Smooth muscle cell of the brain vasculature (primary cell): ENCODE data around the gene CCL28.
"Not testable (repeated sequence)": the region's sequence is repeated elsewhere in the genome, so short reads cannot be mapped to it uniquely, and the experiment has no call there.

Source experiments
- DNase-seq: peaks from one replicate; pipeline ENCODE4 v3.0.0-alpha.2; 2012; ENCODE audit warnings: low read depth, low spot score

Gene CCL28

DNA sequence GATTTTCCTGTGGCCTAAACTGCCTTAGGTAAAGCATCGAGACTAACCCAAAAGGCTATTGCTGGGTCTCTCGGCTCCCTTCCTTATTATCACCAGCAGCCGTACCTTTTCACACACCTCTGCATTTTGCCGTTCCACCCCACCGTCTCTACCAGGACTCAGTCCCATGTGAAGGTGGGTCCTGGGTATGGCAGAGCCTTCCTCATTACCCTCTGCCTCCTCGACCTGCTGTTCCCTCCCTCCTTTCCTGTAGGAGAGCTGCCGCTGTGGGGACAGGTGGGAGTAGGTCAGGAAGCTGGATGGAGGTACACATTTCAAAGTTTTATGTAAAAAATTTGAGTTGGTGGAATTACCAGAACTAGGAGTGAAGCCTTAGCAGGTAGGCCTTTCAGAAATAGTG, 1.8 kb downstream of the CCL28 start:
- DNase-seq: no peak

DNA sequence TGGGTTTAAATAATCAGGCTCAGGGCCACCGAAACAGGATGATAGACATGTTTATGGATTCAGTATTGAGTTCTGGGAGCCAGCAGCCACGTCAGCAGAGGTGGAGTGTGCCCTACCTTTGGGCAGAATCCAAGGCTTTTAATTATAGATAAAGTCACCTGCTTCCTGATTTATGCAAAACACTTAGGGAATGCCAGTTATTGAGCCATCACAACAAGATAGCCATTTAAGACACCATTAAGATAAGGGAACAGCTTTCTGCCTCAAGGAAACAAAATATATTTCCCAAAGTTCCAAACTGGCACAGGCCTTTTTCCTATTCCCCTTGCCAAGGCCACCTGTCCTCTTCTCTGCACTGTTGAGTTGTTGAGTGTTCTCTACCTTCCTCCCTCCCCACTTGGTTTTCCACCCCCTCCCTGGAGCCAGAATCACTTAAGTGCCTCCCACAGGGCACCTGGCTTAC, 2.4 kb downstream of the CCL28 start:
- DNase-seq: no peak

DNA sequence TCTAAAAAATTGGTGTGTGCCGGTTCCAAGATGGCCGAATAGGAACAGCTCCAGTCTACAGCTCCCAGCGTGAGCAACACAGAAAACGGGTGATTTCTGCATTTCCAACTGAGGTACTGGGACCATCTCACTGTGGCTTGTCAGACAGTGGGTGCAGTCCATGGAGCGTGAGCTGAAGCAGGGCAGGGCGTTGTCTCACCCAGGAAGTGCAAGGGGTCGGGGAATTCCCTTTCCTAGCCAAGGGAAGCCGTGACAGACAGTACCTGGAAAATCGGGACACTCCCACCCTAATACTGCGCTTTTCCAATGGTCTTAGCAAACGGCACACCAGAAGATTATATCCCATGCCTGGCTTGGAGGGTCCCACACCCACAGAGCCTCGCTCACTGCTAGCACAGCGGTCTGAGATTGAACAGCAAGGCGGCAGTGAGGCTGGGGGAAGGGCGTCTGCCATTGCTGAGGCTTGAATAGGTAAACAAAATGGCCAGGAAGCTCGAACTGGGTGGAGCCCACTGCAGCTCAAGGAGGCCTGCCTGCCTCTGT, 9.6 kb downstream of the CCL28 start:
- not testable (repeated sequence) for DNase-seq

DNA sequence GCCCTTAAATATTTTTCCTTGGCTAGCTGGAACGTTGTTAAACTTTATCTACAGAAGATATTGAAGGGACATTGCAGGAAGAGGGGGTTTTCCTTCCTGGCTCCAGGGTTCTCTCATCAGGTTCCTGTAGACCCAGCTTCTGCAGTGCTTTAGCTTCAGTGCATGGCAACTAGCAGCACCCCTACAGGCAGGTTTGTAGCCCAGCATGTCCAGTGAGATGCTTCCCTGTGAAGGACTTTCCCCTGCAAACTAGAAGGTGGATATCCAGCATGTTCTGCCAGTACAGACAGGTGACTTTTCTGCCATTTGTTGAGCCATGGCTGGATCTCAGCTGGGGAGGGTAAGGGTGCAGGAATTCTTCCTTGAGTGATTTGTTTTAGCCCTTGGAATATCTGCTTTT, 10.4 kb downstream of the CCL28 start:
- DNase-seq: no peak

DNA sequence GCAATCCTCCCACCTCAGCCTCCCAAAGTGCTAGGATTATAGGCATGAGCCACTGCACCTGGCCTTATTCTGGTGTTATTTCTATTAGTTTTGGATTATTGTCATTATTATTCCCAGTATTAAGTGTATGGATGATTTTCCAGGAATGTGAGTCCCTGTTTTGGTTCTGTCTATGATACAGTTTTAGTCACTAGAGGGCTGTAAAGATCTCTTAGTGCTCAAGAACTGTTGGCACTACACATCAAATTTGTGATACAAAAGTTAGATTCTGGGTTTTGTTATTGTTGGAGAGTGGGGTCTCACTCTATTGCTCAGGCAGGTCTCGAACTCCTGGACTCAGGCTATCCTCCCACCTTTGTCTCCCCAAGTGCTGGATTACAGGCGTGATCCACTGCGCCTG, 12.1 kb downstream of the CCL28 start:
- DNase-seq: no peak

DNA sequence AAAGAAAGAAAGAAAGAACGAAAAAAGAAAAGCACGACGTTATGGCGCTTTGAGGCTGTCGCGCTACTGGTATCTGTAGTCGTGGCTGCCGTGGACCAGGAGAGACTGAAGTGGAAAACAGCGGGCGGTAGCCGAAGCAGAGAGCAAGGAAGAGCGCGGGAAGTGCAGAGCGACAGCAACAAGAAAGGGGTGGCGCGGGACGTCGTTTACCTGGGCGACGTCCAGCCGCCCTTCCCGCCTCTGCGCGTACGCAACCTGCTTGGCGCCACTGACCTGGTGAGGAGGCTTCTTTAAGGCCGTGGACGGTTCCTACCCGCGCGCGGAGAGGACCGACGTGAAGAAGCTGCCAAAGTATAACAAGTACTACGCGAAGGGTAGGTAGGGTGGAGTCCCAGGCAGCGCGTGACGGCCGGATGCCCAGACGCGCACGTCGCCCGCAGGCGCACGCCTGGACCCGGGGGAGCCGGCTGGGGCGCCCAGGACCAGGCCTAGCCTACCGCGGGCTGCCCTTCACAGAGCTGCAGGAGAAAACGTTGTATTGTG, 15.4 kb downstream of the CCL28 start:
- DNase-seq: no peak

DNA sequence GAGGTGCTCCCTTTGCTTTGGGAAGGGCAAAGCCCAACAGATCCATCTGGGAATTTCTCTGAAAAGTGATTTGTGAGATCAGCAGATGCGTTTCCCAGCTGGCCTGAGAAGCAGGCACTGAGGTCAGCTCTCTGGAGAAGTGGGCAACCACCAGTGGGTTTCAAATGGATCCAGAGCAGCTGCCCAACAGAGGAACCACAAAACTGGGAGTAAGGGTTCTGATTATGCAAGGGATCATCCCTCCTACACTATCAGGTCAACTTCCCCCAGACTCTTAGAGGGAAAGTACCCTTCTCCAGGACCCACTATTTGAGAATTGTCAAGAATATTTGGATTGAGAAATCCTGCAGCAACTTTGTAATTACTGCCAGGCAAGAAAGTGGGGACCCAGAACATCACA, 21.7 kb downstream of the CCL28 start:
- DNase-seq: no peak

DNA sequence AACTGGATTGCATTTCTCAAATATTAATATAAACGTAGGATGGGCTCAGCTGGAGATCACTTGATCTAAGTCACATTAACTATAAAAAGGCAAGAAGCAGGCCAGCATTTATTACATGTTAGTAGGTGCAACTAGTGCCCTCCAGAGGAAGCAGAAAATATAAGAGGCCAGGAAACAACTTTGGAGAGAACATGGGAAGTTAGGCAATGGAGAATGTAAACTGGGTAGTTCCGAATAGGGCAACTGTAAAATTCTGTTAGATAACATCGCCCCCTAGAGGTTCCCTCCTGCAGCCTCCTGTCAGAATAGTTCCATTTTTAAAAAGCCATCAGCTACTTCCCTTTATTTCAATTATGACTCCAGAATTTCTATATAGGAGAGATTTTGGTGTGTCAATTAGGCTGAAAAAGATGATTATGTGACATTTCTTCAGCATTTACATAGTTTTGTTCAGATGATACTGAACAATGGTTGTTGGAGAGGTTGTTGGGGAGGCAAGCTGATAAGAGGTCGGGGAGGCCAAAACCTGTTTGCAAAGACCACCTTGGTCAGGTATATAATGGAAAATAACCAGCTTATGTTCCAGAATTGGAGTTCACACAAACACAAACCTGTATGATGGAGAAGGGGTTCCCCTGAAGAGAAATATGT, 22.4 kb downstream of the CCL28 start:
- peak; percentile 70 for DNase-seq

DNA sequence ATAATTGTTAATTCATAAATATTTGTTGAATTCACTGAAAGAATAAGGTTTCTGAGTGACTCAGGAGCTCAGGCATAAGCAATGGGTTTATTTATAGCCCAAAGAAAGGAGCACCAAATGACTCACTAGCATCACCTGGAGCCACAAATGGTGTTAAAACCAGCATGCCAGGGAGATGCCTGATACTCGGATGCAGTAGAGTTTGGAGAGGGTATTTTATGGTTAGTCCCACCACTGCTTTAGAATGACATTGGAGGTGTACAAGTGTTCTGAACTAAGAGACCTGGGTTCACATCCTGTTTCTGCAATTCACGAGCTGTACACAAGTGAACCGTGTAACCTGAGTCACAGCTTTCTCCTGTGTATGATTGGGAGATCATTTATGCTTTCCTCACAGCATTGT, 25.2 kb downstream of the CCL28 start:
- no peak for DNase-seq

DNA sequence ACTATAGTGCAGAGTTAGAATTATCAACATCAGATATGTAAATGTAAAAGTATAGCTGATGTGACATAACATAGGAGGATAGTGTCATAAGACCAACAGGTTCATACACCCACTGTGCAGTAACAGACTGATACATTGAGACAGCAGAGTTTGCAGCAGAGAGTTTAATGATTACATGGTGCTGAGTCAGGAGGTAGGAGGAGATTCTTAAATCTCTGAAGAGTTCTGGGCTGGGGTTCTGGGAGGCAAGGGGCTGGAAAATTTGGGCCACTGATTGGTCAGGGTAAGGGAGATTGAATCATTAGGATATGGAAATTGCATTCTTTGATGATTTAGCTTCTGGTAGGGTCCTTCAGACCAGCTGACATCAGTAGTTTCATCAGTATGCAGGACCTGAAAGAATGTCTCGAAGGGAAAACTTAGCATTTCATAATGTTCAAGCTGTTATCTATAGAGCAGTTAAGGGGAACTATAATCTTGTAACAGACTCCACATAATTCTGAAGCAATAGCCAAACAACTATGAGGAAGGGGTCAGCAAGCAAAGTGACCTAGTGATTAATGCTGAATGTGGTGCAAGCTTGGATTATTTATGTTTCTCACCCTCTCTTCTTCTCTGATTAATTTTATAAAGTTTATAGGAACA, 35.6 kb downstream of the CCL28 start:
- no peak for DNase-seq

DNA sequence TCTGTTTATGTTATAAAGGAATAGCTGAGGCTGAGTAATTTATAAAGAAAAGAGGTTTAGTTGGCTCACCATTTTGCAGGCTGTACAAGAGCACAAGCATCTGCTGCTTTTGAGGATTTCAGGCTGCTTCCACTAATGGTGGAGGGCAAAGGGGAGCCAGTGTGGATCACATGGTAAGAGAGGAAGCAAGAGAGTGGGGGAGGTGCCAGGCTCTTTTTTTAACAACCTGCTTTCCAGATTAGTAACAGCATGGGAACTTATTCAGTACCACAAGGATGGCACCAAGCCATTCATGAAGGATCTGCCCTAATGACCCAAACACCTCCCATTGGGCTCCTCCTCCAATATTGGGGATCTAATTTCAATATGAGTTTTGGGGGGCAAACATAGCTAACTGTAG, 40.4 kb downstream of the CCL28 start:
- DNase-seq: no peak

DNA sequence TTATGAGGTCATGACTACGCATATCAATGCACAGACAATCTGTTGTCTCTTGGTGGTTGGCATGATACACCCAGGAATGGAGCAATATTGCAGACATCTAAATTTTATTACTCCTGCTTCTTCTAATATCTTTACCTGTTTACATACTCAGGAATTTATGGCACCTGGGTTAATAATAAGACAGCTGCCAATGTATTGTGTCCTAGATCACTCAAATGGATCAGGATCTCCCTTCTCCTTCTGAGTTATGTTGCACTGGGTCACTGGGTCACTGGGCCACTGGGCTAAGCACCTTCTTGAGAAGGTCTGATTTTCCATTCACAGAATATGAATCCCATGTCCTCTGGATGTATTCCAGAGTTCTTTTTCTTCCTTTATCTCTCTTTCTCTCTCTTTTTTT, 41.8 kb downstream of the CCL28 start:
- DNase-seq: no peak

DNA sequence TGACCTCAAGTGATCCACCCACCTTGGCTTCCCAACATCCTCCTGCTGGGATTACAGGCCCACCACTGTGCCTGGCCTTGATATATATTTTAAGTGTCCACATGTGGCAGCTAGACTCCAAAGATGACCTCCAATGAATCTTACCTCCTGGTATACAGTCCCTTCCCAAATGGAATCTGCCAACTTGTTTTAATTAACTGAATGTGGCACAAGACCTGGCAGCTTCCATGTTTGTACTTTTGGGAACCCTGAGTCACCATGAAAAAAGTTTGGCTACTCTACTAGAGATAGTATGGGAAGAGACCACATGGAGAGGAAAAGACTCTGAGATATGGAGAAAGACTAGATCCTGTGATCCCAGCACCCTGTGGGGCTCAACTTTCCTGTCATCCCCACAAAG, 42.5 kb downstream of the CCL28 start:
- no peak for DNase-seq

DNA sequence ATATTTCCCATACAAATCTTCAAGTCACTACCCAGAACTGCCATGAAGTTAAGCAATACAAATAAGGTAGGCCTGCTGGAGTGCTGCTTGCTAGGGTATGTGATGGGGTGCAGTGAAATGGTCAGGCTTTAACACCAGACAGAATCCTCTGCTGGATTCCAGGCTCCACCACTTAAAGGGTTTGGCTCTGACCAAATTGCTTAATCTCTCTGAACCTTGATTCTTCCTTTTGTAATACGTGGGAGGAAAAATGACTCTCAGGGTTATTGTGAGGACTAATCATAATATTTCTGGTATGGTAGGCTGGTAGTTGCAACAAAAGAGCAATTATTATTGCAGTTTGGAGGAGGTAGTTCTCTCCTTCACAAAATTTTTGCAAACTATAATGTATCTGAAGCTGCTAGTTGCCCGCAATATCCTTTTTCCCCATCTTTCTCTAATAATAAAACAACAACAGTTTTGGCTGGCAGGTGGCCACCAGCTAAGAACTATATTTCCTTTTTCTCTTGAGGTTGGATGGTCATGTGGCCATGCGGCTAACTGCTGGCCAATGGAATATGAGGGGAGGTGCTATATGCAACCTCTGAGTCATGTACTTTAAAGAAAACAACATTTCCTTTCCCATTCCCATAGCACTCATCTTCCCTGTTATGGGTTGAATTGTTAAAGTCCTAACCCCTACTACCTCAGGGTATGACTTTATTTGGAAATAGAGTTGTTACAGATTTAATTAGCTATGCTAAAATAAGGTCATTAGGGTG, 44.1 kb downstream of the CCL28 start:
- no peak for DNase-seq

DNA sequence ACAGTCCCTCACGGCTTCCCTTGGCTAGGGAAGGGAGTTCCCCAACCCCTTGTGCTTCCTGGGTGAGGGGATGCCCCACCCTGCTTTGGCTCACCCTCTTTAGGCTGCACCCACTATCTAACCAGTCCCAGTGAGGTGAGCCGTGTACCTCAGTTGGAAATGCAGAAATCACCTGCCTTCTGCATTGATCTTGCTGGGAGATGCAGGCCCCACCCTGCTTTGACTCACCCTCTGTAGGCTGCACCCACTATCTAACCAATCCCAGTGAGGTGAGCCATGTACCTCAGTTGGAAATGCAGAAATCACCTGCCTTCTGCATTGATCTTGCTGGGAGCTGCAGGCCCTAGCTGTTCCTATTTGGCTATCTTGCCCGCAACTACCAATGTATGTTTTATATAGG, 44.7 kb downstream of the CCL28 start:
- DNase-seq: no peak

DNA sequence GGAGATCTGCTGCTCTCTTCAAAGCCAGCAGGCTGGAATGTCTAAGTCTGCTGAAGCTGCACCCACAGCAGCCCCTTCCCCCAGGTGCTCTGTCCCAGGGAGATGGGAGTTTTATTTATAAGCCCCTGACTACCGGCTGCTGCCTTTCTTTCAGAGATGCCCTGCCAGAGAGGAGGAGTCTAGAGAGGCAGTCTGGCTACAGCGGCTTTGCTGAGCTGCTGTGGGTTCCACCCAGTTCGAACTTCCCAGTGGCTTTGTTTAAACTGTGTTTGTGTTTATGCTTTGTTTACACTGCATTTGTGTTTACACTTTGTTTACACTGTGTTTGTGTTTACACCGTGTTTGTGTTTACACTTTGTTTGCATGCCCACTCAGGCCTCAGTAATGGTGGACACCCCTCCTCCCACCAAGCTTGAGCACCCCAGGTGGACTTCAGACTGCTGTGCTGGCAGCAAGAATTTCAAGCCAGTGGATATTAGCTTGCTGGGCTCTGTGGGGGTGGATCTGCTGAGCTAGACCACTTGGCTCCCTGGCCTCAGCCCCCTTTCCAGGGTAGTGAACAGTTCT, 45.4 kb downstream of the CCL28 start:
- DNase-seq: not testable (repeated sequence)

DNA sequence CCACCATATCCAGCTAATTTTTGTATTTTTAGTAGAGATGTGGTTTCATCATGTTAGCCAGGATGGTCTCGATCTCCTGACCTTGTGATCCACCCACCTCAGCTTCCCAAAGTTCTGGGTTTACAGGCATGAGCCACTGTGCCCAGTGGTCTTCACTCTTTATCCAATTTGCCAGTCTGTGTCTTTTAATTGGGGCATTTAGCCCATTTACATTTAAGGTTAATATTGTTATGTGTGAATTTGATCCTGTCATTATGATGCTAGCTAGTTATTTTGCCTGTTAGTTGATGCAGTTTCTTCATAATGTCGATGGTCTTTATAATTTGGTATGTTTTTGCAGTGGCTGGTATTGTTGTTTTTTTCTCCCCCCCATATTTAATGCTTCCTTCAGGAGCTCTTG, 47.0 kb downstream of the CCL28 start:
- not testable (repeated sequence) for DNase-seq

DNA sequence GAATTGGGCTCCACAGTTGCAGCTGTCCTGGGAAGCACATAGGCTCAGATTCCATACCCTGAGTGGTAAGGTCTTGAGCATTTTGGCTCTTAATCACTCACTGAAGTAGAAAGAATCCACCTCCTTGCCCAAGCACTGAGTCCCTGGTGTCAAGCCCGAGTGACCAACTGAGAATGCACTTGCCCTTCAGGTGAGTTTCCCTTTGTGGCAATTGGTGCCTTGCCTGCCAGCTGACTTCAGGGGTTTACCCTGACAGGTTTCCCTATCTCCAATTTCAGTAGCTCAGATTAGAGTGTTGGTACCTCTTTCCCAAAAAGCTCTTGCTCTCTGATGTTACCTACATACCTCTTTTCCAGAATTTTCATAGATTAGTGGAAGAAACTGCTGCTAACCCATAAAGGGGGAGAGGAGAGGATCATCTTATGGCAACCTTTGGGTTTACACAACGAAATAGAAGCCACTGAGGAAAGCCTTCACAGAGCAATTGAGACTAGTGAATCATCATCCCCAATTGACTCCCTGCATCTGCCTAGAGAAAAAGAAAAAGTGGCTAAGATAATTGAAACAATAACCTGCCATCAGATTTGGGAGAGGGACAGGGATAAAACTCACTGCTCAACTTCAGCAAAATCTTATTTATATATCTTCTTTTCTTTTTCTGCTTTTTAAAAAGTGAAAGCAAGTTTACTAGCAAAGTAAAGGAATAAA, 48.6 kb downstream of the CCL28 start:
- DNase-seq: no peak

DNA sequence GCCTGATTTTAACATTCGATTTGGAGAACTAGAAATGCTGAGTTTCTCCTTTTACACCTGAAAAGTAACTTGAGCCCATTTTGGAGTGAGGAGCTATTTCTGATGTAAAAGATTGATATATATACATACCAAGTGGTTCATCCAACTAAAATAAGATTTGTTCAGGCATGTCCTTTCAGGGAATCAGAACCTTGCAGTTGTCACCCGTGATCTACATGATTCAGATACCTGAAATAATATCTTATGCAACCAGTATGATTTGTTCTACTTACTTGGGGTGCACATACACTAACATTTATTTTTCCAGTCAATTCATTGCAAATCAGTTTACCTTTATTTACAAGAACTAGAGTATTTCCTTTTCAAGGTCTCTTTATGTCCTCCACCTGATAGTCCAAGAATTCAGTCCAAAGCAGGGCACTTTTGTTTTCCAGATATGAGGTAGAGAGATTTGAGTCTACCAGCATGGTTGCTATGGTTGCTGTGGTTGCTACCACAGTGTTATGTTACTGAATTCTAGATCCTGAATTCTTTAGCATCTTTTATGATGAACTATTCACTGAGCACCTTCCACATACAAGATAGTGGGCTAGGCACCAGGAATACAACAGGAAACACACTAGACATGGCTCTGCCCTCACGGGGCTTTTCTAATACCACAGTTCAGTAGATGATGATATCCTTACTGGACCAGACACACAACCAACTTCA, 49.3 kb downstream of the CCL28 start:
- DNase-seq: no peak

DNA sequence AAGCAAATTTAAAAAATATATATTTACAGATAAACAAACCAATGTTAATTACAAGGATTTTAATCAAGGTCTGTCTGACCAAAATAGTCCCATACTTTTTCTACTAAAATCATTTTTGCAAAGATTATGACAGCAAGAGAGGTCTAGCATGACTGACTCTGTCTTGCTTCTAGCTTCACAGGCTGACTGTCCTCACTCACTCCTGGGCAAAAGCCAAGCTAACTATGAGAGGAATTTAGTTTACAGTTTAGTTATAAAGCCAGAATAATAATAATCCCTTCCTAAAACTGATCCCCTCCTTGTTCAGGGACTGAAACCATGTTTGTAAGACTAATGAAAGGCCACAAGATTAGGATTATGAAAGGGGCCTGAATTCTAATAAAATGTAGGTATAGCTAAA, 53.5 kb downstream of the CCL28 start:
- DNase-seq: no peak

DNA sequence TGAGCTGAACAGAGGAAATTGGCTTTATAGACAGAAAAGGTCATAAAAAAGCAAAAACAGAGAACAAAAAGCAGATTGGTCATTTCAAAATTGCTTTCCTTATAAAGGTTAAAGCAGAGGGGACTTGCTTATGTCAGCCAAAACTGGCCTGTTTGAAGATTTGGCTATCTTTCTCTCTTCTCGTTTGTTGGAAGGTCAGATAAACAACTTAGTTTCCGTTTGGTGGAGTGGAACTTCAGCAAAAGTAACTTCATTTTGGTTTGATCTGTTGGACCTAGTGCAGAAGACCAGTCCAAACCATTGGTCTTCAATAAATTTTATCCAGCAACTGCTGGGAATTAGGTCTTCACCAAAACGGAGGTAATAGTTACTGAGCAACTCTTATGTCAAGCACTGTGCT, 53.9 kb downstream of the CCL28 start:
- DNase-seq: no peak
